Activated CD4-positive, CD25-positive, alpha-beta regulatory T cell treated with anti-CD3 and anti-CD28 coated beads, Interleukin-2, amount 50 U/mL, for 16 hours (primary cell): ENCODE data around the gene TRIP11.

Experiments used
- DNase-seq: peaks from one replicate; pipeline ENCODE4 v3.0.0-alpha.2; 2020; ENCODE audit warnings: low read depth, low spot score

The TRIP11 gene

GRCh38 chr14:91955168-91955567 is 84.7 kb downstream of the TRIP11 start:
- DNase-seq, result no peak

- no peak for DNase-seq
Measured at GRCh38 chr14:91953170-91953985, 86.5 kb downstream of the TRIP11 start.

GRCh38 chr14:91947475-91948184 is 92.2 kb downstream of the TRIP11 start, which contains the start of gene FBLN5:
Gene FBLN5, minus strand, starts transcription at chr14:91947694. Its CDS starts 465 bp downstream, at chr14:91947229.
- no peak for DNase-seq

GRCh38 chr14:91946622-91947474 is 93.0 kb downstream of the TRIP11 start:
- DNase-seq, result no peak

DNA sequence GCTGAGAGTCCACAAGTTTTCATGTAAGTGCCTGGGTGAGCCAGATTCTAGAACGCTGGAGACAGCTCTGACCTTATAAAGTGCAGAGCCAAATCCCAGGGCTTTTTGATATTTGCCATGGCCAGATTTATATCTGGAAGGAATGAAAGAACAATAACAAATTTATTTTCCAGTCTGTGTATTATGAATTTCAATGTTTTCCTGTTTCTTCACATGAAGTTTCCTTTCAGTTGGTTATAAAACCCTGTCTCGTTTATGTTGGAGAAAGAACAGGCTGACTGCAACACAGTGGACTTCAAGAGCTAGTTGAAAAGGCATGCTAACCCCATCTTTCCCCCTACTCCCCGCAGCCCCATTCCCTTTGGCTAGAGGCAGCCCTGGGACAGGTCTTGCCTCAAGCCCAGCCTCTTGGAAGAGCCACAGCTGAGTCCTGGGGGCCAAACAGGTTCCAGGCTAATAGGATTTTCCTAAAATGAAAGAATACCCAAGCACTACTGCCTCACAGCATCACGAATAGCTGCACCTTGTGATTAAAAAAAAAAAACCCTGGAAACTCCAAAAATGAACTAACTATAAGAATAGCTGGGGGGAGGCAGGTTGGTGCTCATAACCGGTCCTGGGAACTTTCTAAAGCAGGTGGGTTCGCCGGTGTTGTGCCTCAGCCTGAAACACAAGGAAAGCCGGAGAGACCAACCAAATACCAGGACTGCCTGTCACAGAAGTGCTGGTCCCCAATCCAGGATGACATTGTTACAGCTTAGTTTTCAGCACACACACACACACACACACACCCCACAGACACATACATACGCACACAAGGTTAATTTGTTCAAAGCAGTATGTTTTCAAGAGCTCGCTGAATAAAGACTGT is 93.9 kb downstream of the TRIP11 start:
- DNase-seq, result no peak

DNA sequence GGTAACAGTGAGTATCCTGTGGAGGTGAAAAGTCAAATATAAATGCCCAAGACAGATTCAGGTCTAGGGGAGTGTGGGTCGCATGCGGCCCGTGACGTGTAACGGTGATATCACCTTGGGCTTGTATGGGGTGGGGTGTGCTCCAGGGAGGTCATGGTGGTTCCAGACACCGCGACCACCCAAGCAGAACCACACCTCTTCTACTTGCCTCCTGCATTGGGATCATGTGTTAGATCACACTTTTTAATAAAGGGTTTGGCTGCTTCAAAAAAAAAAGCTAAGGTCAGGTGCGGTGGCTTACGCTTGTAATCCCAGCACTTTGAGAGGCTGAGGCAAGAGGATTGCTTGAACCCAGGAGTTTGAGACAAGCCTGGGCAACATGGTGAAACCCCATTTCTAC is 96.9 kb downstream of the TRIP11 start:
- DNase-seq, result no peak

DNA sequence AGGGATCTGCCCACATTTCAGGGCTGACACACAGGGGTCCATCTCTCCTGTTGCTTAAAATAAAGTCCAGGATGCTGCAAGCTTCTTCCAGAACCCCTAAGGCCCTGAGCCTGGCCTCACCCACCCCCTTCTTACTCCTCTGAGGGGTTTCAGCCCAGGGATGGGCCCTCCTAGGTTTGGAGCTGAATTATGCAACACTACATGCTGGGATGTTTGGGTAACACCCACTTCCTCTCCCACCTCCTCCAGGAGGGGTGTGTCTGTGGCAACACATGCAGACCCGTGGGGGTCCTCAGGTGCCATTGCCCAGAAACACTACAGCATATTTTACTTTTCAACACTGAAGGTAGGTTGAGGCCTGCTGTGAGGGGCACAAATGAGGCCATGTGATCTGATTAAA is 97.7 kb downstream of the TRIP11 start:
- no peak for DNase-seq

DNA sequence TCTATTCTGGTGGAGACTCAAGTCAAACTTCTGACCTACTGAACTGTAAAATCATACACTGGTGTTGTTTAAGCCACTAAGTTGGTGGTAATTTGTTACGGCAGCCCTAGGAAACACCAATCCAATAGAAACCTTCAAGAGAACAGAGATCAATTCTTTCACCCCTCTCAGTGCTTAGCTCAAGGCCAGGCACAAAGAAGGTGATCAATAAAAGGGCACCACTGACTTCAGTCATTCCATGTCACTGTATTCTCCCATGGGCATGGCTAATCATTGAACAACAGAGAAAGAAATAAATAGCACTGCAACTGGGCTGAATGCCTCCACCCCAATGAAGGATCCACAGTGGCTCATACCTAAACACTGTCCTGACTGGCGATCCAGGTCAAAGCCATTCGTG is 99.7 kb downstream of the TRIP11 start:
- DNase-seq, result no peak

GRCh38 chr14:91935586-91935985 is 104.3 kb downstream of the TRIP11 start:
- DNase-seq, result no peak

GRCh38 chr14:91934554-91935285 is 105.1 kb downstream of the TRIP11 start:
- DNase-seq, result no peak

DNA sequence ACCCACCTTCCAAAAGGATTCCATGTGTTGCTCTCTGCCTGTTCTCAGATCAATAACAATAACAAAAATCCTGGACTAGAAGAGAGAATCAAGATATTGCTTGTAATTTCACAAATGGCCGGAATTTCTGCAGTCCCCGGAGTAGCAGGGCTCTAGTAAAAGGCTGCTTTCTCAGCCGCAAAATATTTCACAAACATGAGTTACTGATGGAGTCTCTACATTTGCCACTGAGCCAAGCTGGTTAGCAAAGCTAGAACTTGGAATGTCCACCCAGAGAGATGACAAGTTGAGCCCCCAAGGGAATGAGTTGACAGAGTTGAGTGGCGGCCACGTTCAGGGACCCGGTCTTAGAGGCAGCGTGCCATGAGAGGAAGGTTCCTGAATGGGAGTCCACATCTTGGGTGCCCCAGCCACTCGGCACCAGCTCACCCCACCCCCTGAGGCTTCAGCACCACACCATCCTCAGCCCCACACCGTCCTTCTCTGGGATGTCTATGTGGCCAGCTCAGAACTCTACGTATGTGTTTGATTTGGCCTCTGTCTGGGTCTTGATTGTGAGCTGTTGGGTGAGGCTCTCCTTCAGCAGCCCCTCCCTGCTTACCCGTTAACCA is 108.3 kb downstream of the TRIP11 start:
- no peak for DNase-seq

- DNase-seq, result no peak
Measured at GRCh38 chr14:91929700-91930099, 110.2 kb downstream of the TRIP11 start.

- no peak for DNase-seq
Measured at GRCh38 chr14:91927800-91928199, 112.1 kb downstream of the TRIP11 start.

- DNase-seq, result no peak
Measured at GRCh38 chr14:91927191-91927590, 112.7 kb downstream of the TRIP11 start.

DNA sequence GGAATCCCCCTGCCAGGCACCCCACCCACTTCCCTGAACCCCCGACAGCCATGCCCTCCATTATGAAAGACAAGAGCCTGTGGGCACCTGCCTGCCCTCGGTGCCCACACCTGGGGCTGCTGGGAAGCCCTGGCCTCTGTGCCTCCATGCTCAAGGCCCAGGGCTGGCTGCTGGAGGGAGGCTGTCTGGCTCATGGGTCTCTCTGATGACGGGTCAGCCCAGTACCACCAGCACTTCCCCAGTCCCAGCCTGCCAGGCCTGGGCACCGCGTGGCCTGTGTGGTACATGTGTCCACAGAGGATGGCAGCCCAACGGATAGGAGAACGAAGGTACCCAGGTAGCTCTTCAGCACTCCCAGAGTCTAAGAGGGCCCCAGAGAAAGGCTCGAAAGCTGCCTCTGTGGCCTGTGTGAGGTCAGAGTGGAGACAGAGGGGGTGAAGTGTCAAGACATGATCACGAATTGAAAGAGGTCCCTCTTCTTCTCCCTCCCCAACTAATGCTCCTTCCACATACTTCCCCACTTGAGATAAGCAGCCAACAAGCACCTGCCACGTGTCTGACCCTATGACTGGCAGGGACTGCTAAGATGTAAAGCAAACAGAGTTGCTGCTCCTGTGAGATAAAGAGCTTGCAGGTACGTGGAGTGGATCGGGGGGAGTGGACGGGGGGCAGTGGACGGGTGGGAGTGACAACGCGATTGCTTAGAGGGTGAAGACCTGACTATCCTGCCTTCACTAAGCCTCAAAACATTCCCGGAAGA is 113.5 kb downstream of the TRIP11 start:
- no peak for DNase-seq

DNA sequence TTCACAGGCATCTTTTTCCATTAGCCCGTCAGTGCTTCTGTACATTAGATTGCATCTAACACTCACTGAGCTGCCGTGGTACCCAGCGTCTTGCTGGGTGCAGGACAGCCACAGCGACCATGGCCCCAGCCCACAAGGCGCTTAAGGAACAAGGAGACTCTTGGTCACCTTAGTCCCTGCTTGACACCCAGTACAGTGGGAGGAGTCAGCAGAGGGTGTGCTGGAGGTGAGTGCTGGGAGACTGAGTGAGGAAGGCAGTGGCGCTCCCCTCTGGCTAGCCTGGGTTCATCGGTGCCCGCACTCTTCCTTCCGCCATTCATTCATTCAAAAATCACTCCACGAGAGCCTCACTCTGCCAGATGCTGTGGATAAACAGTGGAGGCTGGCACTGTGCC is 114.1 kb downstream of the TRIP11 start:
- DNase-seq, result no peak

DNA sequence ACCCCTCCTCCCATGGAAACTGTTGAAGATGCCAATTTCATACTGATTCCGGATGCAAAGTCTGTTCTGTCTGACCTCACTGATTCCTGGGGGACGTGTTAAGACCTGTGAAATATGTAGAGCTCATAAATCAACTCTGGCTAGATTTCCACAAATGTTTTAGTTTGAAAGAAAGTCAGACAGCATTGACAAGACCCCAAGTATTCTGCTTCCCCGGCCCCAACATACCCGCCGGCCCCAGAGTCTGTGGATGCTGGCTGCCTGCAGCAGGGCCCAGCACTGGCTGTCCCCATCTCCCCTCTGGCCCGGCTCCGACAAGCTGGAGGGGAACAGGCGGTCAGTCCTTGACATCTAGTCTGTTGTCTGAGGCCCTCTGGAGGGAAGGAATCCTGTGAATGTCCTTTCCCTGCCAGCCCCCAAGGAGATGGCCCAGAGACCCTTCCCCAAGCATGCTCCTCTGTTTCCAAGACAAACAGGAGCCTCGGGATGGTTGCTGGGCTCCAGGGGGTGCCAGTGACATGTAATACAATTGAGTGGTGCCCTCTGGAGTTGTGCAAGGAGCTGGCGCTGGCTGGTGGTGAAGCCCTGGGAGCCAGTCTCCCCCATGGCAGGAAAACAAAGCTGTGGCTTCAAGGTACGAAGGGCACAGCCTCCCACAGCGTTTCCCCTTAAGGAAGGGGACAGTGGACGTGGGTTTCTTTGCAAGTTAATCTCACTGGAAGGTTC is 114.7 kb downstream of the TRIP11 start:
- no peak for DNase-seq

DNA sequence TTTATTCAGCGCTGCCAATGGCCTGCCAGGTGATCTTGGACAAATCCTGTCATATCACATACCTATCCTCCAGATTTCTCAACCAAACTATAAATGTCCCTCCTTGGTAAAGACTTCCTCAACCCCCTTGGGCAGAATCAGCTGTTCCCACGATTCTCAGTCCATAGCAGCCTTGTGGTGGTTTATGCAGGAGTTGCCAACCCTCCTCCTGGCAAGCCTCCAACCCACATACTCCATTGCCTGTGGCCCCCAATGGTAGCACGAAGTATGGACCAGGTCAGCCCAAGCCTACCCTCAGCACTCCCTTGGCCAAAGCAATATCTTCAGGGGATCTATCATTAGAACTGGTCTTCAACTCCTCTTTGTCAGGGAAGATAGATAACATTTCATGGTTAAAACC is 119.3 kb downstream of the TRIP11 start:
- no peak for DNase-seq

- no peak for DNase-seq
Measured at GRCh38 chr14:91919814-91920213, 120.0 kb downstream of the TRIP11 start.
